Fibroblast of the conjunctiva (primary cell): ENCODE data around the gene TTF1.
"Not testable (repeated sequence)": the region's sequence is repeated elsewhere in the genome, so short reads cannot be mapped to it uniquely, and the experiment has no call there.

Experiments
- DNase-seq: peaks from one replicate; pipeline ENCODE4 v3.0.0-alpha.2; 2010; ENCODE audit warnings: low read depth

The TTF1 gene

DNA sequence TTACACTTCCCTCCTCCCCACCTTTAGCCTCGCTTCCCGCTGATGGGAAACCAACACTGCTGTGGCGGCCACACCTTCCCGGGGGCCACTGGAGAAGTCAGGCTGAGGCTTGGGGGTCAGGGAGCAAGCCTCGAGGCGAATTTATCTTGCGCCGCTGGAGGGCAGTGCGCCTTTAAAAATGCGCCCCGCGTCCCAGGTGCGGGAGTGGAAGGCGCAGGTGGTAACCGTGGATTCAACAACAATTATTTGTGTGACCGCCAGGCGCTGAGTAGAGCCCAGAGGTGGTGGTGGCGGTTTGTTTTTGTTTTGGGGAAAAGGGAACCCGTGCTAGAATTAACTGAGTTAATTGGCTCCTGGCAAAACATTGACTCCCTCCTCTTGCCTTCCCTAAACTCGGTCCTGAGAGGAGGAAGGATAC lies 4.5 kb upstream of the TTF1 start:
- DNase-seq, result no peak

DNA sequence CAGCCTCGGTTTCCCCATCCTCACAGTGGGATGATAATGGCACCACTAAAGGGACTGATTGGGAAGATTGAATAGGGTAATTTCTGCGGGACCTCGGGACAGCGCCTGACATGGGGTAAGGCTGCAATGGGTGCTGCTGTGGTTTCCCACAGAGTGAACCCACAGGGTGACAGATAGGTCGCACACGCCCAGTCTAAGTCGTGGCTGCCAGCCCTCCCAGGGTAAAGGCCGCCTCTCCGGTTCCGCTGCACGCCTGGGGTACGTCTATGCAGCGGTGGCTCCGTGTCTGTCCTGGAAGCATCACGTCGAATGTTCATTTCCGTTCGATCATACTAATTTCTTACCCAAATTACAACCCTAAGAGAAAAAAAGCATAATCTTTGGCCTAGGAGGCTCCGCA lies 4.0 kb upstream of the TTF1 start:
- no peak for DNase-seq

- DNase-seq, result no peak
These were observed 3.3 kb upstream of the TTF1 start, which contains the start of gene CFAP77 for GRCh38 chr9:132409828-132410528. Gene CFAP77, plus strand, starts transcription at chr9:132410211. Its CDS starts 61 bp downstream, at chr9:132410272.

DNA sequence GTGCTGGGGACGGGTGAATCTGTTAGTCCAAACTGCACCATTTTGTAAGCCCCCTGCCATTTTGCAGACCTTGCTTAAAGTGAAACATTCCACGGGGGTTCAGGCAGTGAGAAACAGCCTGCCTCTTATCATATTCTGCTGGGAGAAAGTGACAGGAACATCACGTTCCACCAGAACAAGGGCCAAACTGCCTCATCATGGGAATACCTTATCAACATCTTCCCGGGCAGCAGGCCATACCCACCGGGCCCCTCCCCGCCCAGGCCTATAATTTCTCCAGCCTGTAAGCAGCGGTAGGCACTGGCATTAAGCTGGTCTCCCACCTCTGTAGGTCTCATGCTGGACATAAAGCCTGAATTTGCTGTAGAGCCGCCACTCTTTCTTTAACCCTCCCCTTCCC lies 1.9 kb upstream of the TTF1 start:
- no peak for DNase-seq

DNA sequence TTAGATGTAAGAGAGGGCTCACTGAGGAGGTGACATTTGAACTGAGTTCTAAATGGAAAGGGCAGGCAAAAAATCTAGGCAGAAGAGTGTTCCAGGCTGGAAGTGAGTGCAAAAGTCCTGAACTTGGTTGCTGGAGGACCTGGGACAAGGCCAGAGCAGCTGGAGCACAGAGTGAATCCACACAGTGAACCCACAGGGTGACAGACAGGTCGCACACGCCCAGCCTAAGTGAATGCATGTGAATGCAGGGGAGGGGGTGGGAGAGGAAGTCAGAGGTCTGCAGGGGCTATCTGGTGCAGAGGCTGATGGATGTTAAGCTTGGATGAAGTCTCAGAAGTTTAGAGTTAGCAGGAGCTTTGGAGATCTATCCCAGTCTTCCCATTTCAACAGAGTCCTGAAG lies 556 bp upstream of the TTF1 start:
- DNase-seq, result no peak

- no peak for DNase-seq
These were observed 2.3 kb downstream of the TTF1 start for GRCh38 chr9:132404228-132404881.

GRCh38 chr9:132401824-132402223 lies 4.8 kb downstream of the TTF1 start:
- no peak for DNase-seq

DNA sequence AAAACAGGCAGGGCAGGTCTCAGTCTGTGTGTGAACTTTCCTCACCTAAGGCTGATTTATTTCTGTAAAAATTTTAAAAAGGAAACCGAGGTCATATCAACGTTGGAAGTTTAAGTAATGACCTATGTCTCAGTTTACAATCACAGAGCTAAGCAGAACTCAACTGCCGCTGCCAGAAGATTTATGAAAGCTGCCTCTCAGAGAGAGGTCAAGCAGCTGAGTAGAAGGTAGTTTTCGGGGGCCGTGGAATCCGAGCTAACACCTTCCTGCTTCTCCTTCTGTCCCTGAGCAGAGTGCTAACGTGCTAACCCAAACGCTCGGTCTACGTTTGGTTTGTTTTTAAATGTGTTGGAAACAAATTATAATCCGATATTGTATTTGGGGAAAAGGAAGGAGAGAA lies 11.1 kb downstream of the TTF1 start:
- no peak for DNase-seq

DNA sequence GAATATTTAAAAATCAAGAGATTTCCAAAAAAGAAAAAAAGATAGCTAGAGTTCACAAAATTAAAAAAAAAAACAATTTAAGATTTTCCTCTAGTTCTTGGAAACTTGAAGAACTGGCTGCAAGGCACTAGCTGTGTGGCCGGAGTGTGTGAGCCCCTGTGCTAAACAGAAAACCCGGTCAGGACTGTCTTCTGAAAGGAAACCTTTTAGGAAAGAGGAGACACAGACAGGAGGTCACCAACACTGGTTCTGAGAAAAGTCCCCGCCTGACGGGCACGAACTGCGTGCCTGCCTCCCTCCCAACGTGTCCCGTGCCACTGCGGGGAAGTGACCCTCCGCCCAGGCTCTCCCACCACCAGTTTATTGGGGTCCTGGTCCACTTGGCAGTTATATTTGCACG lies 15.2 kb downstream of the TTF1 start:
- no peak for DNase-seq

DNA sequence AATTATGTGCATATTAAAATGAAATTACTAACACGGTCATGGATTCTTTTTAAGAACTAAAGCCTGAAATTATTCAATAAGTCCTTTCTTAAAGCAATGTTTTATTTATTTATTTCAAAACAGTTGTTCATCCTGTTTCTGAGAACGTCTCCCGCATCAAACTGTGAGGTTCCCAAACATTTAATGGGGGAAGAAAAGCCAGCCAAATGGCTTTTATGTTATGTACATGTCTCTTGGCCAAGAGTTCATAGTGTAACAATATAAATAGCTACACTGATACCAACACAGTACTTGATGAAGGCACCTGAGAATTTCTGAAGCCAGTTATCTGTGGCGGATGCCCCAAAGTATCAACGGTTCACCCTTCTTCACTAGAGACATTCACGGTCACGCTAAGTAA lies 15.7 kb downstream of the TTF1 start:
- no peak for DNase-seq

GRCh38 chr9:132387133-132387532 lies 19.5 kb downstream of the TTF1 start:
- DNase-seq, result no peak

DNA sequence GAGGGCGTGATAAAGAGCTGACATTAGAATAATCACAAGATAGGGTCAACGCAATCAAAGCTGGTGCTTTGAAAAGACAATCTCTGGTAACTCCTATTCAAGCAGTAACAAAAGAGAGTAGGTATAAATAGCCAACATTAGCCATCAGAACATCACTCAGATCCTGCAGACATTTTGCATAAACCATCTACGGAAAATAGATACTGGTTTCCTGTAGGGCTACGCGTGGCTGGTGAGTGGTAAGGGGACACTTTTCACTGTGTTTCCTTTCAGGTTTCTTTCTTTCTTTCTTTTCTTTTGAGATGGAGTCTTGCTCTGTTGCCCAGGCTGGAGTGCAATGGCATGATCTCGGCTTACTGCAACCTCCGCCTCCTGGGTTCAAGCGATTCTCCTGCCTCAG lies 22.3 kb downstream of the TTF1 start:
- DNase-seq, result no peak

GRCh38 chr9:132383462-132383883 lies 23.2 kb downstream of the TTF1 start:
- DNase-seq, result no peak

DNA sequence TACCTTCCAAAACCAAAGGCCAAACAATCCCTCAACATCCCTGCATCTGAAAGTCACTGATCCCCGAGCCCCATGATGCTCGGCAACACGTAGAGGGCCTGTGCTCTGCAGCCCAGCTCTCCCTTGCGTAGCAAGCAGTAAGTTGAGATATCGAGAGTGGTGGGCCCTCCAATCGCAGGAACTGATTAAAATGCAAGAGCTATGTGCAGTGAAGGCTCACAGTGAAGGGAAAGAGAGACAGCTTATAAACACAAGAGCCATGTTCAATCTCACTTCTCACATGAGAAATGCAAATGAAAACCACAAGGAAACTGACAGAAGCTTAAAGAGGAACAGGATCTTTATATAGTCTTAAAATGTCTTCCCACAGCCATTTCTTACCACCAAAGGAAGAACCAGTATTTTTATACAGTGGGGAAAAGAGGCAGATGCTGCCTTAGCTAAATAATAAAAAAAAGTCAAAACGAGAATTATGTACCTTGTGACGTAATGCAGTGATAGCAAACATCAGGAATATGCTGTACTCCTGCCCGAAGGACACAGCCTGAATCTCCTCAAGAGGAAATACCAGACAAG lies 24.6 kb downstream of the TTF1 start:
- DNase-seq, result no peak

GRCh38 chr9:132378416-132378815 lies 28.2 kb downstream of the TTF1 start:
- not testable (repeated sequence) for DNase-seq

- DNase-seq, result not testable (repeated sequence)
These were observed 28.9 kb downstream of the TTF1 start for GRCh38 chr9:132377769-132378168.

DNA sequence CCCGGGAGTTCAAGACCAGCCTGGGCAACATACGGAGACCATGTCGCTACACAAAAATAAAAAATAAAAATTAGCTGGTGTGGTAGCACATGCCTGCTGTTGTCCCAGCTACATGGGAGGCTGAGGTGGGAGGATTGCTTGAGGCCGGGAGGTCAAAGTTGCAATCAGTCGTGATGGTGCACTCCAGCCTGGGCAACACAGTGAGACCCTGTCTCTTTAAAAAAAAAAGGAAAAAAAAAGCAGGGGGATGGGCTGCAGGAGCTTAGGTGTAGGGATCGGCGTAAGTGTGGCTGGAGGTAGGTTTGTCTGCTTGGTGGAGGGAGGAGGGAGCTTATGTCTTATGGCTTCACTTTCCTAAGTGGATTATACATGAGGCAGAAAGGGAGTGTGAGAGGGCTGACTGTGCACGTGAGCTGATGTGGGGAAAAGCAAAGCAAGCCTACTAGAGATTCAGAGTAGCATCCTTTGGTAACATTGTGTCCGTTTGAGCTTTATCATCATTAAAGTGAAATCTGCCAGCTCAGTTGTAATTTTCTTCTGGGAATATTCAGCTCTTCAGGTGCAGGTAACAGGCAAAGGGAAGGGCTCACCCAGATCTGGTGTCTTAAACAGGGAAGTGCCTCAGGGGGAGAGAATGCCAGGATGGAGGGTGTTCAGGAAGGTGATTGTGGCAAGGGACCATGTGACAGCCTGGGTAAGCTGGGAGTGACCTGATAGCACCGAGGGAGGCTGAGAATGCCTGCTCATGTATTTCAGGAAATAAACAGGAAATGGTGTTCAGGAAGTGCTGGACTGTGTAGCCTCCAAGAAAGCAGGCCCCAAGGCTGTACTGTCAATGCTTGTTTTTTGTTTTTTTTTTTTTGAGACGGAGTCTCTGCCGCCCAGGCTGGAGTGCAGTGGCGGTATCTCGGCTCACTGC lies 34.2 kb downstream of the TTF1 start:
- DNase-seq, result no peak

- no peak for DNase-seq
These were observed 36.0 kb downstream of the TTF1 start for GRCh38 chr9:132370592-132370991.

DNA sequence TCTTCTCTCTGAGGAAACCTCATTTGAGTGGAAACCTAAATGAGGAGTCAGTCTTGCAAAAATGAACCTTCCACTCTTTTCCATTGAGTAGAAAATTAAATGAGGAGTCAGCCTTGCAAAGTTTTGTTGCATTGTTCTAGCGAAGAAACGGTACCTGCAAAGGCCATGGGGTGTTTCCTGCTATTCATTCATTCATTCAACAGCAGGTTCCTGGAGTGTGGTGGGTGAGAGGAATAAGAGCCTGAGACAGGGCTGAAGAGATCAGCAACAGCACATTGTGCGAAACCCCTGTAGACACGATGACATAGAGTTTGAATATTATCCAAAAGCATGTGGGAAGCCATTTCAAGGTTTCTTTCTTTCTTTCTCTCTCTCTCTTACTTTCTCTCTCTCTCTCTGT lies 37.2 kb downstream of the TTF1 start:
- no peak for DNase-seq

DNA sequence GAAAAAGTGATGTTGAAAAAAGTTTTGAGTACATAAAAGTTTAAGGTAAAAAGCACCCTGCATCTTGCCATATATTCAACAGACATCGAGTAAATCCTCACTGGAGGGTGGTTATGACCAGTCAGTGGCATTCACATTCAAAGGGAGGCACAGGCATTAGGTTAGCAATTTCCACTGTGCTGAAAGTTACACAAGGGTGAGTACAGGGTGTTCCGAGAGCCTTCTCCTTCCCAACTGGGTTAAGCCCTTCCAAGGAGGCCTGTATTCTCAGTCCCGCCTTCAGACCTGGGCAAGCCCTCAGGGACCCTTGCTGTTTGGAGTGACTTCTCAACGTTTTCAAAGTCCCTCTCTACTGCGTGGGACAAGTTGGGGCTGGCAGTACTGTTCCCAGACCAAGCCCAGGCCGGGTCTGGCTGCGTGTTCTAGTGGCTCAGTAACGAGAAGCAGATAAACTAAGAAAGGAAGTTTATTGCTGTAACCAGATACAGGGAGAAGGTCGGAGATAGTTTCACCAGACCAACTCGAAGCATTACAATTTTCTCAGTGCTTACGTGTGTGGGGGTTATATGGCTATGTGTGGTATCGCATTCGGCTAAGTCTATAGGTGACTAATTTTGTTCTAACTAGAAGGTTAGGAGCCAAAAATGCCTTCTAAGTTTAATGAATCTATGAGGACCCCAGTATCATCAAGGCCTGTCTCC lies 38.9 kb downstream of the TTF1 start:
- no peak for DNase-seq

DNA sequence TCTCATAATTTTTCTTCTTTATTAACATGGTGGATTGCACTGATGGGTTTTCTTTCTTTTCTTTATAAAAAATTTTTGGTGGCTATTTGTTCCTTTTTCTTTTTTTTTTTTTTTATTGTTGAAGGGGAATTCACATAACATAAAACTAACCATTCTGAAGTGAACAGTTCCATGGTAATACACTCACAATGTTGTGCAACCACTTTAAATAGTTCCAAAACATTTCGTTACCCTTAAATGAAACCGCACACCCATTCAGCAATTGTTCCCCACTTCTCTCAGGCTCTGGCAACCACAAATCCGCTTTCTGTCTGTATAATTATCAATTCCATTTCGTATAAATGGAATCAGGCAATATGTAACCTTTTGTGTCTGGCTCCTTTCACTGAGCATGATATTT lies 40.2 kb downstream of the TTF1 start:
- no peak for DNase-seq

- no peak for DNase-seq
These were observed 40.7 kb downstream of the TTF1 start for GRCh38 chr9:132365986-132366385.
